Measurements from ENCODE around the gene SMURF1.

The SMURF1 gene

DNA sequence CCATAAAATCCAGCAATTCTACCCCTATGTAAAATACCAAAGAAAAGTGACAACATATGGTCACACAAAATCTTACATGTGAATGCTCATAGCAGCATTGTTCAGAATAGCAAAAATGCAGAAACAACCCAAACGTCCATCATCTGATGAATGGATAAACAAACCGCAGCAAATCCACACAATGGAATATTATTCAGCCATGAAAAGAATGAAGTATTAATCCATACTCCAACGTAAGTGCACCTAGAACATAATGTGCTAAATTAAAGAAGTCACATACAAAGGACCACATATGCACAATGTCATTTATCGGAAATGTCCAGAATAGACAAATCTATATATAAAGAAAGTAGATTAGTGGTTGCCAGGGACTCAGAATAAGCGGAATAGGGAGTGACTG lies 57.4 kb downstream of the SMURF1 start:
- no peak overlapping the region for H2AFZ ChIP-seq
- no peaks in the 10 kb centered on the region for H3K36me3 ChIP-seq (ENCODE audit: control insufficient read depth, insufficient read depth, low read length)
- no peak overlapping the region for H3K4me3 ChIP-seq (ENCODE audit: low read depth, low read length)
- peaks cover 35% of the 10 kb centered on the region for H3K79me2 ChIP-seq
- no peaks in the 10 kb centered on the region for H3K27me3 ChIP-seq (ENCODE audit: control insufficient read depth, insufficient read depth, low read length)
- H3K4me2 ChIP-seq (ENCODE audit: low read length) = no peak overlapping the region
- no peak overlapping the region for H3K27ac ChIP-seq
- no peaks in the 10 kb centered on the region for H3K9me3 ChIP-seq (ENCODE audit: control insufficient read depth, low read length)
- no peaks in the 10 kb centered on the region for H3K4me1 ChIP-seq
- H3K9ac ChIP-seq = no peak overlapping the region
- TF ChIP-seq, protein P1, sequence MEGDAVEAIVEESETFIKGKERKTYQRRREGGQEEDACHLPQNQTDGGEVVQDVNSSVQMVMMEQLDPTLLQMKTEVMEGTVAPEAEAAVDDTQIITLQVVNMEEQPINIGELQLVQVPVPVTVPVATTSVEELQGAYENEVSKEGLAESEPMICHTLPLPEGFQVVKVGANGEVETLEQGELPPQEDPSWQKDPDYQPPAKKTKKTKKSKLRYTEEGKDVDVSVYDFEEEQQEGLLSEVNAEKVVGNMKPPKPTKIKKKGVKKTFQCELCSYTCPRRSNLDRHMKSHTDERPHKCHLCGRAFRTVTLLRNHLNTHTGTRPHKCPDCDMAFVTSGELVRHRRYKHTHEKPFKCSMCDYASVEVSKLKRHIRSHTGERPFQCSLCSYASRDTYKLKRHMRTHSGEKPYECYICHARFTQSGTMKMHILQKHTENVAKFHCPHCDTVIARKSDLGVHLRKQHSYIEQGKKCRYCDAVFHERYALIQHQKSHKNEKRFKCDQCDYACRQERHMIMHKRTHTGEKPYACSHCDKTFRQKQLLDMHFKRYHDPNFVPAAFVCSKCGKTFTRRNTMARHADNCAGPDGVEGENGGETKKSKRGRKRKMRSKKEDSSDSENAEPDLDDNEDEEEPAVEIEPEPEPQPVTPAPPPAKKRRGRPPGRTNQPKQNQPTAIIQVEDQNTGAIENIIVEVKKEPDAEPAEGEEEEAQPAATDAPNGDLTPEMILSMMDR (IDR thresholded peaks at IDR 0.05) = no peak

DNA sequence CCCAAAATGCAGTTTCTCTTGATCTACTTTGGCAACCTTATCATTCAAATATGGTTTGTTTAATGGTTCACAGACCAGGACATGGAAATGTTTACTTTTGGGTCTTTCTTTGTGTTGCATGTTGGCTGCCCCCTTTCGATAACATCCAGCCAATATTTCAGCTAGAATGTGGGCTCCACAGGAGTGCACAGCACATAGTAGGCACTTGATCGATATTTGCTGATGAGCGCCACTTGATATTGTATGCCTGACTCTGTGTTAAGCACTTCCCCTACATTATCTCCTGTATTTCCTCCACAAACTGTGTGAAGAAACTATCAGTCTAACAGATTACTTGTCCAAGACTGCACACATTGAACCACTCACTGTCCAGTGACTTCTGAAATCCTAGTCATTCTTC lies 60.2 kb downstream of the SMURF1 start:
- Histone ChIP-seq H3K4me2 (ENCODE audit: low read length) (no peak overlapping the region), H3K27ac (no peak overlapping the region), H3K79me2 (peaks cover 42% of the 10 kb centered on the region), H3K9me3 (ENCODE audit: control insufficient read depth, low read length) (no peaks in the 10 kb centered on the region), H3K4me1 (no peaks in the 10 kb centered on the region), H3K9ac (no peak overlapping the region), H3K4me3 (ENCODE audit: low read depth, low read length) (no peak overlapping the region), H3K36me3 (ENCODE audit: control insufficient read depth, insufficient read depth, low read length) (no peaks in the 10 kb centered on the region), H2AFZ (no peak overlapping the region), H3K27me3 (ENCODE audit: control insufficient read depth, insufficient read depth, low read length) (no peaks in the 10 kb centered on the region)
- TF ChIP-seq, protein P1 (IDR thresholded peaks at IDR 0.05) = no peak

DNA sequence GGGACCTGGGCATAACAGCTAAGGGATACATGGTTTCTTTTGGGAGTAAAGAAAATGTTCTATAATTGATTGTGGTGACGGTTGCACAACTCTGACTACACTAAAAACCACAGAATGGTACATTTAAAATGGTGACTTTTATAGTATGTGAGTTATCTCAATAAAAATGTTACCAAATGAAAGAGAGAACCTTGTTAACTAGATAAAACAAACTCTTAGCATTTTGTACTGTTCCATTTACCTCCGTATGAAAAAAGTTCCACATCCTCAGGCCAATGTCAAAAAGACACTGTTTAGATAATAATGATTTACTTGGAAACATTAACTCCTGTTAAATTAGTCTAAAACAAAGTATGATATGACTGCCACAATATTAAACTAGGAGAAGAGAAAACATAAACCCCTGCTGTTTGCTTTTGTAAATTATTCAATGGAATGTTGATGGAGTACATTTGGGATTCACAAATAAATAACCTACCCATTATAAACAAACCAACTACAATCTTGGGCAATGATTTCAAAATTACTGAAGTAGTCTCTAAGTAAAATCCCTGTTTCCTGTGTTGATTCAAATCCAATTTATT lies 60.7 kb downstream of the SMURF1 start:
- Histone ChIP-seq H2AFZ (no peak overlapping the region), H3K9ac (no peak overlapping the region), H3K9me3 (ENCODE audit: control insufficient read depth, low read length) (no peaks in the 10 kb centered on the region), H3K27me3 (ENCODE audit: control insufficient read depth, insufficient read depth, low read length) (no peaks in the 10 kb centered on the region), H3K4me3 (ENCODE audit: low read depth, low read length) (no peak overlapping the region), H3K4me1 (no peaks in the 10 kb centered on the region), H3K79me2 (peaks cover 39% of the 10 kb centered on the region), H3K36me3 (ENCODE audit: control insufficient read depth, insufficient read depth, low read length) (no peaks in the 10 kb centered on the region), H3K4me2 (ENCODE audit: low read length) (no peak overlapping the region), H3K27ac (no peak overlapping the region)
- TF ChIP-seq, protein P1 (IDR thresholded peaks at IDR 0.05) = no peak

DNA sequence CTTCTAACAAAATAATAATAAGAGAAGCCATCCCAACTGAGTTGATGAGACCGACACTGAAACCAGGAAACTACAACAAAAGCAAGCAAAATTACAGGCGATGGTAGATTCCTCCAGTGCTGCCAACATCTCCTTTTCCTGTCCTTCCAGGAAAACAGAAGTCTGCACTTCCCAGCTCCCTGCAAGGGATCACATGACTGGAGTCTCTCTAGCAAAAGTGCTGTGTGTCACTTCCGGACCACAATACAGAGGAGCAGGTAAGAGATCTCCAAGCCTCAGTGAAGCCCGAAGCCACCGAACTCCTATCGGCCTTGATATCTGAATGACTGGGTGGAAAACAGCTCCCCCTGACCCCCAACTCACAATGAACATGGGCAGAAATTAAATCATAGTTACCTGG lies 63.2 kb downstream of the SMURF1 start:
- TF ChIP-seq, protein P1 (IDR thresholded peaks at IDR 0.05) = no peak
- Histone ChIP-seq H3K4me2 (ENCODE audit: low read length) (no peak overlapping the region), H2AFZ (no peak overlapping the region), H3K9ac (no peak overlapping the region), H3K79me2 (peaks cover 26% of the 10 kb centered on the region), H3K9me3 (ENCODE audit: control insufficient read depth, low read length) (no peaks in the 10 kb centered on the region), H3K4me1 (no peaks in the 10 kb centered on the region), H3K4me3 (ENCODE audit: low read depth, low read length) (no peak overlapping the region), H3K27ac (no peak overlapping the region), H3K27me3 (ENCODE audit: control insufficient read depth, insufficient read depth, low read length) (no peaks in the 10 kb centered on the region), H3K36me3 (ENCODE audit: control insufficient read depth, insufficient read depth, low read length) (no peaks in the 10 kb centered on the region)

DNA sequence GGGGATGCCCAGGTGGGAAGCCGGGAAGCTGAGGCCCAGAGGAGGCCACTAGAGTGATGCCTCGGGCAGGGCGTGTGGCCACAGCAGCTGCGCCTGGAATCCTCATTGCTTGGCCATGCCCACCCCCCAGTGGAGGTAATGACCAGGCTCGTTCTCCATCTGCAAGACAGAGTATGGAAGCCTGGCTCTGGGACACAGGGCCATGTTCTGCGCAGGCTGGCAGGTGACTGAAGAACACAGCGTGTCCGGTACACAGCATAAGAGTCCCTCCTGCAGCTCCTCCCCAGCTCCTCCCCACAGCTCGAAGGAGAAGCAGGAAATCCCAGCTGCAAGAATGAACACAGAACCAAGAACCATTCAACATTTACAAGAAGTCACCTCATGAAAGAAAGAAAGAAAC lies 64.8 kb downstream of the SMURF1 start:
- H3K36me3 ChIP-seq (ENCODE audit: control insufficient read depth, insufficient read depth, low read length) = no peaks in the 10 kb centered on the region
- no peak overlapping the region for H3K4me3 ChIP-seq (ENCODE audit: low read depth, low read length)
- no peak overlapping the region for H3K27ac ChIP-seq

More for the DNA sequence above, 64.8 kb downstream of the SMURF1 start:
- Histone ChIP-seq H3K9me3 (ENCODE audit: control insufficient read depth, low read length) (no peaks in the 10 kb centered on the region), H3K9ac (no peak overlapping the region), H3K4me1 (no peaks in the 10 kb centered on the region), H3K4me2 (ENCODE audit: low read length) (no peak overlapping the region), H2AFZ (no peak overlapping the region), H3K79me2 (peaks cover 21% of the 10 kb centered on the region), H3K27me3 (ENCODE audit: control insufficient read depth, insufficient read depth, low read length) (no peaks in the 10 kb centered on the region)
- TF ChIP-seq, protein P1 (IDR thresholded peaks at IDR 0.05) = no peak

Data from parathyroid adenoma (tissue), 2 donors.